GM19099 (cell line): Measurements from ENCODE around the gene KCTD6.

ENCODE experiments used
- POLR2A ChIP-seq: IDR thresholded peaks from 3 replicates; pipeline ENCODE4 v1.6.1; 2011; ENCODE audit warnings: low read depth; ENCODE audit not compliant: insufficient read length; ENCODE audit errors: extremely low read depth

KCTD6 gene

GRCh38 chr3:58491506-58492402, at the start of gene KCTD6:
Gene KCTD6 (plus strand): TSS chr3:58492096. CDS start chr3:58498756, 6,660 bp downstream.
- TF ChIP-seq POLR2A: peak; percentile 49

- TF ChIP-seq POLR2A: no peak
Measured at GRCh38 chr3:58452176-58452575, 39.7 kb upstream of the KCTD6 start.

- TF ChIP-seq POLR2A: no peak
Measured at GRCh38 chr3:58459160-58459559, 32.7 kb upstream of the KCTD6 start.

- no peak for TF ChIP-seq POLR2A
Measured at GRCh38 chr3:58462829-58463180, 29.1 kb upstream of the KCTD6 start.

GRCh38 chr3:58463181-58463941, 28.5 kb upstream of the KCTD6 start:
- TF ChIP-seq POLR2A: no peak

- TF ChIP-seq POLR2A: no peak
Measured at GRCh38 chr3:58463942-58464271, 28.0 kb upstream of the KCTD6 start.

- no peak for TF ChIP-seq POLR2A
Measured at GRCh38 chr3:58464866-58465265, 27.0 kb upstream of the KCTD6 start.

GRCh38 chr3:58466899-58467563, 24.9 kb upstream of the KCTD6 start:
- TF ChIP-seq POLR2A: no peak

GRCh38 chr3:58469096-58469495, 22.8 kb upstream of the KCTD6 start:
- no peak for TF ChIP-seq POLR2A

- no peak for TF ChIP-seq POLR2A
Measured at GRCh38 chr3:58470363-58471024, 21.4 kb upstream of the KCTD6 start.

- TF ChIP-seq POLR2A: no peak
Measured at GRCh38 chr3:58471025-58471887, 20.6 kb upstream of the KCTD6 start.

GRCh38 chr3:58473275-58473674, 18.6 kb upstream of the KCTD6 start:
- TF ChIP-seq POLR2A: no peak

- TF ChIP-seq POLR2A: no peak
Measured at GRCh38 chr3:58474348-58474911, 17.5 kb upstream of the KCTD6 start.

- no peak for TF ChIP-seq POLR2A
Measured at GRCh38 chr3:58474967-58475578, 16.8 kb upstream of the KCTD6 start.

GRCh38 chr3:58478781-58479180, 13.1 kb upstream of the KCTD6 start:
- no peak for TF ChIP-seq POLR2A
